ENCODE data around the gene STK38L. TPM values are rescaled to one million over a fixed set of nuclear protein-coding genes. Genes with fewer than 3 reads are reported as not detected.

Gene STK38L
- total RNA-seq, 2 experiments from 2014 or later = 31.2 to 32.0 TPM

- H3K27me3 Mint-ChIP-seq = peaks cover 38% of the 10 kb centered on the region
- H3K27ac Mint-ChIP-seq = no peak overlapping the region
- H3K36me3 Mint-ChIP-seq = no peaks in the 10 kb centered on the region
- H3K4me3 Mint-ChIP-seq = no peak overlapping the region
- no peaks in the 10 kb centered on the region for H3K9me3 Mint-ChIP-seq
- DNase-seq = no peak
- no peaks in the 10 kb centered on the region for H3K4me1 Mint-ChIP-seq
Measured at GRCh38 chr12:27359578-27360340, 115.7 kb downstream of the STK38L start.

- Mint-ChIP-seq H3K27ac (no peak overlapping the region), H3K27me3 (peaks cover 38% of the 10 kb centered on the region), H3K36me3 (no peaks in the 10 kb centered on the region), H3K9me3 (no peaks in the 10 kb centered on the region), H3K4me1 (no peaks in the 10 kb centered on the region), H3K4me3 (no peak overlapping the region)
- no peak for DNase-seq
Measured at GRCh38 chr12:27361372-27361771, 117.3 kb downstream of the STK38L start.

- DNase-seq = no peak
- no peaks in the 10 kb centered on the region for H3K9me3 Mint-ChIP-seq
- no peak overlapping the region for H3K4me3 Mint-ChIP-seq
- peaks cover 2% of the 10 kb centered on the region for H3K4me1 Mint-ChIP-seq
- peaks cover 2% of the 10 kb centered on the region for H3K36me3 Mint-ChIP-seq
- H3K27ac Mint-ChIP-seq = no peak overlapping the region
- H3K27me3 Mint-ChIP-seq = peaks cover 25% of the 10 kb centered on the region
Measured at GRCh38 chr12:27366621-27367020, 122.5 kb downstream of the STK38L start.

- H3K4me1 Mint-ChIP-seq = peaks cover 2% of the 10 kb centered on the region
- H3K36me3 Mint-ChIP-seq = peaks cover 5% of the 10 kb centered on the region
- peaks cover 22% of the 10 kb centered on the region for H3K27me3 Mint-ChIP-seq
- DNase-seq = no peak
- H3K9me3 Mint-ChIP-seq = no peaks in the 10 kb centered on the region
- no peak overlapping the region for H3K4me3 Mint-ChIP-seq
- H3K27ac Mint-ChIP-seq = no peak overlapping the region
Measured at GRCh38 chr12:27367078-27367477, 123.0 kb downstream of the STK38L start.

Other genes starting within 250 kb of the STK38L start
- 10 to 100 TPM; 32.4 to 33.6 TPM for gene TM7SF3, start 229.9 kb upstream of the STK38L start, total RNA-seq
- gene MED21, start 221.7 kb upstream of the STK38L start, total RNA-seq = 10 to 100 TPM; 27.8 to 29.3 TPM
- gene C12orf71, start 161.7 kb upstream of the STK38L start, total RNA-seq = not detected
- 10 to 100 TPM; 10.8 to 13.3 TPM for gene BMAL2, start 88.5 kb downstream of the STK38L start, total RNA-seq
- gene SMCO2, start 202.4 kb downstream of the STK38L start, total RNA-seq = not detected

Measured in activated naive CD8-positive, alpha-beta T cell treated with anti-CD3 and anti-CD28 coated beads for 36 hours (primary cell).